ENCODE results near the gene ARL16.
A peak's percentile ranks its signal among the peaks of the same experiment; 100 is the strongest.

DNA sequence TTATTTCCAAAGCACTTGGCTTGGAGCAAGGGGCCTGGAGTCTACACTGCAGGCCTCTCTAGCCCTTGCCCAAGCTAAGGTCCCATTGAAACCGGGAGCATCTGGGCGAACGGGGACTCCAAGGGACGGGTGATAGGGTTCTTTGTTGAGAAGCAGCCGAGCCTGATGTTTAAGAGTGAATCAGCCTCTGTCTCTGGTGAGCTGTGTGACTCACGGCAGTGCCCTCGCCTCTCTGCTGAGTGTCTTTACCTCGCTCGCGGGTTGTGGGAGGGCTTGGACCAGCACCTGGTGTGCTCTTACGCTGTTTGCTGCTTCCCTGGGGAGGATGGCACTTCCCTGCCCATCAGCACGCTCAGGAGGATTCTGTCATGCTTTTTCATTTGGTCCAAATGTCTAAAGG lies 1.5 kb upstream of the ARL16 start:
- TF ChIP-seq, protein P1, sequence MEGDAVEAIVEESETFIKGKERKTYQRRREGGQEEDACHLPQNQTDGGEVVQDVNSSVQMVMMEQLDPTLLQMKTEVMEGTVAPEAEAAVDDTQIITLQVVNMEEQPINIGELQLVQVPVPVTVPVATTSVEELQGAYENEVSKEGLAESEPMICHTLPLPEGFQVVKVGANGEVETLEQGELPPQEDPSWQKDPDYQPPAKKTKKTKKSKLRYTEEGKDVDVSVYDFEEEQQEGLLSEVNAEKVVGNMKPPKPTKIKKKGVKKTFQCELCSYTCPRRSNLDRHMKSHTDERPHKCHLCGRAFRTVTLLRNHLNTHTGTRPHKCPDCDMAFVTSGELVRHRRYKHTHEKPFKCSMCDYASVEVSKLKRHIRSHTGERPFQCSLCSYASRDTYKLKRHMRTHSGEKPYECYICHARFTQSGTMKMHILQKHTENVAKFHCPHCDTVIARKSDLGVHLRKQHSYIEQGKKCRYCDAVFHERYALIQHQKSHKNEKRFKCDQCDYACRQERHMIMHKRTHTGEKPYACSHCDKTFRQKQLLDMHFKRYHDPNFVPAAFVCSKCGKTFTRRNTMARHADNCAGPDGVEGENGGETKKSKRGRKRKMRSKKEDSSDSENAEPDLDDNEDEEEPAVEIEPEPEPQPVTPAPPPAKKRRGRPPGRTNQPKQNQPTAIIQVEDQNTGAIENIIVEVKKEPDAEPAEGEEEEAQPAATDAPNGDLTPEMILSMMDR (IDR thresholded peaks at IDR 0.05) = no peak
- TF ChIP-seq POLR2A (IDR thresholded peaks at IDR 0.05) = peak in 1 of 2 donors; percentile 51
